HEK293 (cell line): ENCODE measurements around the gene FGF22.
"Not testable (repeated sequence)": the region's sequence is repeated elsewhere in the genome, so short reads cannot be mapped to it uniquely, and the experiment has no call there.

Experiments
- CTCF ChIA-PET: fragments of 350-600 bp; formaldehyde crosslinking; extraction: SDS; loops from one replicate; lab custom pipeline; 2021; ENCODE audit warnings: antibody characterized with exemption; lab: Yijun Ruan, JAX
- POLR2A ChIA-PET: fragments of 300-600 bp; formaldehyde crosslinking; extraction: SDS; loops from one replicate; lab custom pipeline; 2020; ENCODE audit warnings: antibody characterized with exemption, inconsistent platforms; lab: Yijun Ruan, JAX
- H3K27ac ChIP-seq: fragments of 200-500 bp; sonication (Bioruptor generic); 2 replicates; pipeline ENCODE4 v1.5.1; 2014; ENCODE audit warnings: low read depth, low read length, control low read depth, inconsistent platforms; ENCODE audit errors: extremely low read depth
- H3K36me3 ChIP-seq, 2 experiments: fragments of 200-500 bp in 1 of 2; sonication (Bioruptor generic) in 1 of 2; 1 replicate in 1 of 2; 2 replicates in 1 of 2; pipeline ENCODE4 v1.5.1; 2014 to 2017; ENCODE audit warnings: inconsistent platforms in 2 of 2, low read length in 2 of 2; ENCODE audit not compliant: control insufficient read depth in 2 of 2, insufficient read depth in 1 of 2
- H3K4me1 ChIP-seq: fragments of 200-500 bp; sonication (Bioruptor generic); 2 replicates; pipeline ENCODE4 v1.5.1; 2014; ENCODE audit warnings: mild to moderate bottlenecking, low read length, inconsistent platforms; ENCODE audit not compliant: control insufficient read depth, insufficient read depth
- H3K4me3 ChIP-seq: 2 replicates; pipeline ENCODE4 v1.5.1; 2011; ENCODE audit warnings: low read depth, mild to moderate bottlenecking, control low read depth, low read length, moderate library complexity
- H3K9me3 ChIP-seq: fragments of 200-500 bp; sonication (Bioruptor generic); 2 replicates; pipeline ENCODE4 v1.5.1; 2014; ENCODE audit warnings: low read depth, low read length, inconsistent platforms; ENCODE audit not compliant: control insufficient read depth, insufficient read depth
- BCL11B ChIP-seq: fragments of 450-650 bp; formaldehyde crosslinking; IDR thresholded peaks from 2 replicates; pipeline ENCODE4 v1.5.1; 2016; ENCODE audit warnings: low read depth, missing biosample characterization, missing genetic modification characterization
- HOXA7 ChIP-seq: sonication (generic); formaldehyde crosslinking; IDR thresholded peaks from 2 replicates; pipeline ENCODE4 v1.8.1; 2022; ENCODE audit warnings: missing genetic modification reagents, borderline replicate concordance
- KLF16 ChIP-seq: fragments of 450-650 bp; formaldehyde crosslinking; IDR thresholded peaks from 2 replicates; pipeline ENCODE4 v1.5.1; 2017; ENCODE audit warnings: missing biosample characterization, missing genetic modification characterization
- KLF17 ChIP-seq: fragments of 450-650 bp; formaldehyde crosslinking; IDR thresholded peaks from 2 replicates; pipeline ENCODE4 v1.5.1; 2016; ENCODE audit warnings: missing biosample characterization, missing genetic modification characterization
- KLF7 ChIP-seq: fragments of 450-650 bp; formaldehyde crosslinking; IDR thresholded peaks from 2 replicates; pipeline ENCODE4 v1.5.1; 2016; ENCODE audit warnings: missing biosample characterization, missing genetic modification characterization, borderline replicate concordance
- SETDB1 ChIP-seq: IDR thresholded peaks from one replicate; pipeline ENCODE4 v1.6.1; 2017; ENCODE audit warnings: mild to moderate bottlenecking, low read length, moderate library complexity, mixed read lengths; ENCODE audit not compliant: insufficient read length
- ZBTB1 ChIP-seq: fragments of 450-650 bp; formaldehyde crosslinking; IDR thresholded peaks from 2 replicates; pipeline ENCODE4 v1.5.1; 2016; ENCODE audit warnings: missing biosample characterization, missing genetic modification characterization
- ZNF112 ChIP-seq: fragments of 450-650 bp; formaldehyde crosslinking; IDR thresholded peaks from 2 replicates; pipeline ENCODE4 v1.5.0; 2017; ENCODE audit warnings: missing biosample characterization, missing genetic modification characterization
- ZNF140 ChIP-seq: fragments of 450-650 bp; formaldehyde crosslinking; IDR thresholded peaks from 2 replicates; pipeline ENCODE4 v1.5.1; 2016; ENCODE audit warnings: missing biosample characterization, missing genetic modification characterization
- ZNF157 ChIP-seq: fragments of 450-650 bp; formaldehyde crosslinking; IDR thresholded peaks from 2 replicates; pipeline ENCODE4 v1.5.1; 2016; ENCODE audit warnings: missing biosample characterization, missing genetic modification characterization
- ZNF18 ChIP-seq: fragments of 450-650 bp; formaldehyde crosslinking; IDR thresholded peaks from 2 replicates; pipeline ENCODE4 v1.5.1; 2016; ENCODE audit warnings: missing biosample characterization, missing genetic modification characterization
- ZNF19 ChIP-seq: fragments of 450-650 bp; formaldehyde crosslinking; IDR thresholded peaks from 2 replicates; pipeline ENCODE4; 2016; ENCODE audit warnings: missing biosample characterization, missing genetic modification characterization, low read depth
- ZNF2 ChIP-seq: fragments of 450-650 bp; formaldehyde crosslinking; IDR thresholded peaks from 2 replicates; pipeline ENCODE4 v1.5.1; 2016; ENCODE audit warnings: missing biosample characterization, missing genetic modification characterization
- ZNF274 ChIP-seq, 2 experiments: fragments of 200-500 bp in 1 of 2; fragments of 450-650 bp in 1 of 2; sonication (Bioruptor generic) in 1 of 2; formaldehyde crosslinking in 1 of 2; IDR thresholded peaks; 2 replicates each; pipeline versions ENCODE4 v1.5.1 to v1.6.1; 2014 to 2016; ENCODE audit warnings: borderline replicate concordance in 1 of 2, inconsistent platforms in 1 of 2, low read length in 1 of 2, missing biosample characterization in 1 of 2, missing genetic modification characterization in 1 of 2
- ZNF302 ChIP-seq: fragments of 450-650 bp; formaldehyde crosslinking; IDR thresholded peaks from 2 replicates; pipeline ENCODE4 v1.5.1; 2016; ENCODE audit warnings: missing biosample characterization, missing genetic modification characterization, low read depth
- ZNF391 ChIP-seq: fragments of 450-650 bp; formaldehyde crosslinking; IDR thresholded peaks from 2 replicates; pipeline ENCODE4 v1.5.1; 2016; ENCODE audit warnings: low read depth, missing biosample characterization, missing genetic modification characterization, borderline replicate concordance
- ZNF558 ChIP-seq: fragments of 450-650 bp; formaldehyde crosslinking; IDR thresholded peaks from 2 replicates; pipeline ENCODE4 v1.5.1; 2016; ENCODE audit warnings: missing biosample characterization, missing genetic modification characterization
- ZNF777 ChIP-seq: fragments of 450-650 bp; formaldehyde crosslinking; IDR thresholded peaks from 2 replicates; pipeline ENCODE4 v1.5.1; 2017; ENCODE audit warnings: missing biosample characterization, missing genetic modification characterization, borderline replicate concordance
- TF ChIP-seq, protein P1 (sequence below): fragments of 450-650 bp; formaldehyde crosslinking; IDR thresholded peaks from 2 replicates; pipeline ENCODE4 v1.5.1; 2016; ENCODE audit warnings: missing biosample characterization, missing genetic modification characterization

FGF22 gene

DNA sequence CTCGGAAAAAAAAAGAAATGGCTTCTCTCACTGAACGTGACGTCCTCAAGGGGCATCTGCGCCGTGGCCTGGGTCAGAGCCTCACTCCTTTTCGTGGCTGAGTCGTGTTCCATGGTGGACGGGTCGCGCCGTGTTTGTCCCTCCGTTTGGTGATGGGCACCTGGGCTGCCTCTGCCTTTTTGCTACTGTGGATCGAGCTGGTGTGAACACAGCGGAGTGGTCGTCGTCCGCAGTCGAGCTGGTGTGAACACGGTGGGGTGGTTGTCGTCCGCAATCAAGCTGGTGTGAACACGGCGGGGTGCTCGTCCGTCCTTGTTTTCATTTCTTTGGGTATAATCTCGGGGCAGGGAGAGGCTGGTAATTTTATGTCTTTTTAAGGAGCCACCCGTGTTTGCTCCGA, 38.4 kb upstream of the FGF22 start:
- no peaks in the 10 kb centered on the region; a peak in 1 of 3 replicates for H3K36me3 ChIP-seq
- no peak overlapping the region for H3K4me3 ChIP-seq
- no peak overlapping the region for H3K27ac ChIP-seq
- ChIA-PET POLR2A (no interaction called here), CTCF (no interaction called here)
- H3K9me3 ChIP-seq, result no peaks in the 10 kb centered on the region
- TF ChIP-seq ZNF18 (tag by site-specific recombination), result peak; percentile 79
- TF ChIP-seq KLF16 (tag by site-specific recombination), result no peak
- no peak for TF ChIP-seq ZNF274 (IDR thresholded peaks at IDR 0.05; ENCODE audit: low read length)
- TF ChIP-seq ZNF274 (tag by site-specific recombination; IDR thresholded peaks at IDR 0.05; ENCODE audit: borderline replicate concordance), result no peak
- no peak for TF ChIP-seq ZNF2 (tag by site-specific recombination)
- TF ChIP-seq KLF17, result no peak
- no peak for TF ChIP-seq ZNF140 (tag by site-specific recombination)
- no peak for TF ChIP-seq ZNF391
- no peak for TF ChIP-seq ZNF558 (tag by site-specific recombination)
- H3K4me1 ChIP-seq, result no peaks in the 10 kb centered on the region

DNA sequence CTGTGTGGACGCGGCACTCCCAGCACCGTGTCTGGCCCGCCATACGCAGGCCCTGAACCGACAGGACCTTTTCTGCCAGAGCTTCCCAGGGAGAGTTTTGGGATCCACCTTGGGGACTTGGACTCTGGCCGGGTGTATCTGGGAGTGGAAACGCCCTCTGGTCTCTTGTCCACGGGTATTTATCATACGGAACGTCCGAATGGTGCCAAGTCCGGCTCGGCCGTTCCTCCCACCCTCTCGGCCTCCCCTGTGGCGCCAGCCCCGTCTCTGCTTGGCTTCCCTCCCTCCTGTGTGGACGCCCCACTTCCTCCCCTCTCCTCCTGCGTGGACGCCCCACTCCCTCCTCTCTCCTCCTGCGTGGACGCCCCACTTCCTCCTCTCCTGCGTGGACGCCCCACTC, 37.9 kb upstream of the FGF22 start:
- ChIA-PET CTCF (no interaction called here), POLR2A (no interaction called here)
- no peak overlapping the region for H3K4me3 ChIP-seq
- H3K36me3 ChIP-seq, result no peaks in the 10 kb centered on the region; a peak in 1 of 3 replicates
- no peak for TF ChIP-seq ZNF302
- TF ChIP-seq ZNF112, result no peak
- TF ChIP-seq BCL11B, result no peak
- no peak for TF ChIP-seq KLF7 (tag by site-specific recombination)
- TF ChIP-seq ZNF19, result no peak
- no peak for TF ChIP-seq ZNF157 (tag by site-specific recombination)
- no peak for TF ChIP-seq ZBTB1 (tag by site-specific recombination)
- no peak for TF ChIP-seq ZNF777 (tag by site-specific recombination)
- no peak for TF ChIP-seq SETDB1
- H3K27ac ChIP-seq, result no peak overlapping the region
- H3K4me1 ChIP-seq, result no peaks in the 10 kb centered on the region
- H3K9me3 ChIP-seq, result no peaks in the 10 kb centered on the region

DNA sequence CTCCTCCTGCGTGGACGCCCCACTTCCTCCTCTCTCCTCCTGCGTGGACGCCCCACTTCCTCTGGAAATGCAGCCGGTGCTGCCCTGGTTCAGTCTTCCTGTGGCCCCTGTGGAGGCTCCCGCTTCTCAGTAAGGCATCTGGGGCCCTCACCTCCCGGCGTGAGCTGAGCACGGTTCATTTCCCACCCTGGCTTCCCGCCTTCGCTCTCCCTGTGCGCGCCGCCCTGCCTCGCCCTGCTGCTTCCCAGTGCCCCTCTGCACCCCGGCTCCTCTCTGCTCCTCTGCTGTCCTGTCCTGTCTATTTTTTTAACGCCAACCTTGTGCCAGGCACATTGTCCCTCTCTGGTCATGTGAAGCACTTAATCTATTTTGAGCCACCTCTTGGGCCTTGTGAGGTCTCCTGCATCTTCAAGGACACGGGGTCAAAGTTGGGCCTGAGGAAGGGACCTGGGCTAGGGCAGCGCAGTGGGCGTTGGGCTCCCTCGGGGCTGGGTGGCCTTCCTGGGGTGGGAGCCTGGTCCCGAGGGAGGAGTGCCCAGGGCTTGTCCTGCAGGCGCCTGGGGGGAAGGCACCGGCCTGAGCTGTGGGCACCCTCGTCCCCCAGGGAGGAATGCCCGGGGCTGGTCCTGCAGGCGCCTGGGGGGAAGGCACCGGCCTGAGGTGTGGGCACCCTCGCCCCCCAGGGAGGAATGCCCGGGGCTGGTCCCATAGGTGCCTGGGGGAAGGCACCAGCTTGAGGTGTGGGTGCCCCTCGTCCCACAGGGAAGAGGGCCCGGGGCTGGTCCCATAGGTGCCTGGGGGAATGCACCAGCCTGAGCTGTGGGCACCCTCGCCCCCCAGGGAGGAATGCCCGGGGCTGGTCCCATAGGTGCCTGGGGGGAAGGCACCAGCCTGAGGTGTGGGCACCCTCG, 37.0 kb upstream of the FGF22 start:
- no peak for TF ChIP-seq HOXA7 (CRISPR knock-in tag)
- TF ChIP-seq, protein P1, sequence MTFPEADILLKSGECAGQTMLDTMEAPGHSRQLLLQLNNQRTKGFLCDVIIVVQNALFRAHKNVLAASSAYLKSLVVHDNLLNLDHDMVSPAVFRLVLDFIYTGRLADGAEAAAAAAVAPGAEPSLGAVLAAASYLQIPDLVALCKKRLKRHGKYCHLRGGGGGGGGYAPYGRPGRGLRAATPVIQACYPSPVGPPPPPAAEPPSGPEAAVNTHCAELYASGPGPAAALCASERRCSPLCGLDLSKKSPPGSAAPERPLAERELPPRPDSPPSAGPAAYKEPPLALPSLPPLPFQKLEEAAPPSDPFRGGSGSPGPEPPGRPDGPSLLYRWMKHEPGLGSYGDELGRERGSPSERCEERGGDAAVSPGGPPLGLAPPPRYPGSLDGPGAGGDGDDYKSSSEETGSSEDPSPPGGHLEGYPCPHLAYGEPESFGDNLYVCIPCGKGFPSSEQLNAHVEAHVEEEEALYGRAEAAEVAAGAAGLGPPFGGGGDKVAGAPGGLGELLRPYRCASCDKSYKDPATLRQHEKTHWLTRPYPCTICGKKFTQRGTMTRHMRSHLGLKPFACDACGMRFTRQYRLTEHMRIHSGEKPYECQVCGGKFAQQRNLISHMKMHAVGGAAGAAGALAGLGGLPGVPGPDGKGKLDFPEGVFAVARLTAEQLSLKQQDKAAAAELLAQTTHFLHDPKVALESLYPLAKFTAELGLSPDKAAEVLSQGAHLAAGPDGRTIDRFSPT (tag by site-specific recombination), result 0 out of 2 replicates have a peak, but pooled peaks have one; percentile 24
- TF ChIP-seq, all 188 proteins: peak for 1
- POLR2A ChIA-PET, result no interaction called here

GRCh38 chr19:603302-603639, 36.4 kb upstream of the FGF22 start:
- H3K9me3 ChIP-seq, H3K36me3 ChIP-seq, H3K4me3 ChIP-seq, H3K27ac ChIP-seq, POLR2A ChIA-PET, CTCF ChIA-PET, H3K4me1 ChIP-seq: not testable (repeated sequence)

More for the DNA sequence above, 37.0 kb upstream of the FGF22 start:
- Histone ChIP-seq H3K4me3 (no peak overlapping the region), H3K36me3 (no peaks in the 10 kb centered on the region; a peak in 1 of 3 replicates), H3K9me3 (no peaks in the 10 kb centered on the region), H3K4me1 (no peaks in the 10 kb centered on the region), H3K27ac (no peak overlapping the region)
- CTCF ChIA-PET, result no interaction called here
